NCI-H82 (cell line): Measurements from ENCODE around the gene SPG11.
A peak's percentile ranks its signal among the peaks of the same experiment; 100 is the strongest.
"Not testable (repeated sequence)": the region's sequence is repeated elsewhere in the genome, so short reads cannot be mapped to it uniquely, and the experiment has no call there.

ENCODE experiments used
- DNase-seq: peaks from one replicate; lab custom pipeline; 2025; lab: John Stamatoyannopoulos, UW

SPG11 gene

DNA sequence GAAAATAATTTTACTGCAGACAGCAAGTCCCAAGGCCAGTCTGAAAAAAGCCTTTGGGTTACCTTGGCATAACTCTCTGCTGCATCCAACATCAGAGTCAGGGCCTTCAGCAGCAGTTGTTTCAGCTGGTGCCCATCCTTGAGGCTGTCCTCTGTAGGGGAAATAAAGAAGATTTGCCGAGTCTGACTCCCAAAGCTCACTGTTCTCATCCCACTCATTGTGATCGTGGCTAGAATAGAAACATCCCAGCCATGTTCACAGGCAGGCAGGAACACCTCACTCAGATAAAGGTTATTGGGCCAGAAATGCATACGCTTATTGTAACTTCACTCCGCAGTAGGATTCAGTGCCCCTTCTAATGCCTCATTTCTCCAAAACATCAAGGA lies 97.3 kb downstream of the SPG11 start:
- no peak for DNase-seq

- no peak for DNase-seq
These were observed 97.9 kb downstream of the SPG11 start for GRCh38 chr15:44565387-44566154.

- DNase-seq: not testable (repeated sequence)
These were observed 102.5 kb downstream of the SPG11 start for GRCh38 chr15:44560926-44561325.

DNA sequence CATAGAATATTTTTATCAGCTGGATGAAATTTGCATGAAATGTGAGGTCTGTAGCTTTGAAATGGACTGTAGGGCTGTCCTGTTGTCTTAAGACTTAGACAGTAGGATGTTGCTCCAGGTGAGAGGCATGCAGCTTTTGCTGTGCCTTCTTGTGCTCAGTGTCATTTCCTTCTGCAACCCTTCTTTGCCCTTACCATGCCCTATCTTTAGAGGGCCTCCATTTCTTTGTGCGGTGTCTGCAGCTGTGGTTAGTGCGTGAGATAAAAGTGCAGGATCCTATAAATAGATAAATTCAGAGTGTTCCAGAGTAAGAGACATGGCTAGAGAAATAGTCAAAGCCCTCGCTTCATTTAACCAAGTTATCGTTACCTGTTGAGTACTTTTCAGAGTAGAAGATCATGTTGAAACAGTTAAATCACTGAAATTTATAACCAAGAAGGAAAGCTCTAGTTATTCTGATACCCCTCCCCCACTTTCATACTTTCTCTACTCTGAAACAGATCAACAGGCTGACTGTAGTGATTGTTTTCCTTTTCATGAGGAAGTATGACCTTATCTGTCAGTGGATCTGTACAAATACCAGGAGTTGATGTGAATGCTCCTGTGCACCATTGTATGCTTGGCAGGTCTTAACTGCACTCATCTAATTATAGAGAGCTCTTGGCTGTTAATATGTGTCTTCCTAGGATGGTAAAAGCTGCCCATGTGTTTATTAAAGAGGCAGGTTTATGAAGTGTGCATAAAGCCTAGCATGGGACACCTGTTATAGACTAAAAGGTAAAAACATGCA lies 108.3 kb downstream of the SPG11 start:
- DNase-seq: no peak

DNA sequence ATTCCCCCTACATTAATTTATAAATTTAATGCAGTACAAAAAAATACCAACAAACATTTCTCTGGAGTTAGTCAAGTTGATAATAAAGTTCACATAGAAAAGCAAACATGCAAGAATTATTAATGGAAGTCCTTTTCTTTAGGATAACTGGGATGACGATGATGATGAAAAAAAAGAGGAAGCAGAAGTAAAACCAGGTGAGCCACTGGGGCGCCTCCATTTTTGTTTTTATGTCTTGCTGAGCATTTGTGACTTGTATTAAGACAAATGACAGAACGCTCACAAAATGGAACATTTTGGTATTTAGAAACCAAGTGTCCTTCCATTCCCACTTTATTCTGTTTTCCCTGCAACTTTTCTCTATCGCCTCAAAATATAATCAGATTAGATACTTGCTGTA lies 112.7 kb downstream of the SPG11 start:
- DNase-seq: no peak

DNA sequence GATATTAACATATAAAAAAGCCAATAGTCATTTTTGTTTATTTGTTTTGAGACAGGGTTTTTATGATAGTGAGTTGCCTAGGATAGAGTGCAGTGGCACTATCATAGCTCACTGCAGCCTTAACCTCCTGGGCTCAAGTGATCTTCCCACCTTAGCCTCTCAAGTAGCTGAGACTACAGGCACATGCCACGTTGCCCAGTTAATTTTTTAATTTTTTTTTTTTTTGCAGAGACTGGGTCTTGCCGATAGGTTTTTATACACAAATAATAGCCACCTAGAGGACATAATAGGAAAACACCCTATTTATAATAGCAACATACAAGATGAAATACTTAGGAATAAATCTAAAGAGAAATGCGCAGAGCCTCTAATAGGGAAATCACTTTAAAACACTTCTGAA lies 113.2 kb downstream of the SPG11 start:
- no peak for DNase-seq

GRCh38 chr15:44549152-44549551 lies 114.3 kb downstream of the SPG11 start:
- DNase-seq: not testable (repeated sequence)

DNA sequence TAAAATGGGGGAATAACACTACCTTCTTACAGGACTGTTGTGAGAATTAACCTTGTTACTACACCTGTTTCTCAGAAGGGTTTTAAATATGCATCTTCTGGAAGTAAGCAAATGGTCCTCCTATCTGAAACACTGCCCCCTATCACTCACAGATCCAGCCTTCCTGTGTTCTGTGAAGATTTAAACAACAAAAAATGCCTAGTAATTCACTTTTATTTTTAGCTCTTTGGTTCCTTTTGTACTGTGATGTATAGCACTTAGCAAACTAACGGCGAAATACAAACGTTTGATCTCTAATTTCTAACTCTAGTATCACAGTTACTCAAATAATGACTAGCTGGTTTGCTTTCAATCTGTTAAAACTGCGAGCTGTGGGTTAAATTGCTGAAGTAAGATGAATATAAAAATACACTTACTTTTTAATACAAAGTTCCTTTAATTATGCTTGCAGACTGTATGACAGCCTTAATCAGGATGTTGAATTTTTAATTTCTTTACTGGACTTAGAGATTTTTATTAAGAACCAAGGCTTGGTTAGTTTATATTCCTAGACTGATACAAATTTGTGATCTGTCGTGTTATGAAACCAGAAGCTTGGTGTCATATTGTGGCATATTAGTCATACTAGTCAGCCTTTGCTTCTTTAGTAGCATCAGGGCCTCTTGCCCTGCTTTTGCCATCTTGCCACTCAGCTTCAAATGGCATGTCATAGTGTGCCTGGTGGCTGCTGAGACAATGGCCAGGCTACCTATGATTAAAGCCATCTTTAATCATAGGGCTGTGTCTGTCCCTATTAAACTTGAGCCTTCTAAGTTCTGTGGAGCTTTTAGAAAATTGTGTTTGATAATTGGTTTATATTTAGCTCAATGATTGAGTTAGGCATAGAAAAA lies 117.3 kb downstream of the SPG11 start:
- DNase-seq: no peak

- DNase-seq: not testable (repeated sequence)
These were observed 118.7 kb downstream of the SPG11 start for GRCh38 chr15:44544745-44545144.

GRCh38 chr15:44542596-44542995 lies 120.9 kb downstream of the SPG11 start:
- no peak for DNase-seq

- no peak for DNase-seq
These were observed 122.0 kb downstream of the SPG11 start for GRCh38 chr15:44541282-44541958.

DNA sequence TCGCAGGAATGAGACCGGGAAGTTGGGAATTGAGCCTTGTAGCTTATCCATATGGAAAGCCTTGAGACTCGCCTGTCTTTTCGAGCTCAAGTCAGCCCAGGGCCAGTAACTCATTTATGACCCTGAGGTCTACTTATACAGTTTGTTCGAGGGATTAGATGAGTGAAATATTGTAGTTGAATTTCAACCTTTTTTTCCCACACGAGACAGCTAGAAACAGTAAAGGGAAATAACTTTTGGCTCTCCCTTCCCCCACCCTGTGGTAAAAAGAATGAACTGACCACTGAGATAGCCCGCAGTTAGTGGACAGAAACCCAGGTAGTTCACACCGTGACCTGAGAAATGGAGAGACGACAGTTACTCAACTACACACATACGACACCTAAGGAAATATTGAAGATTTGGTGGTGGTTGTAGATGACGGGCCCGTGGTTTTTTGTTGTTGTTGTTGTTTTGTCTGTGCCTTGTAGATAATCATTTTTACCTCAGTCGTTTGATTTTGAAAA lies 125.7 kb downstream of the SPG11 start:
- peak; percentile 39 for DNase-seq

GRCh38 chr15:44536962-44537734 lies 126.3 kb downstream of the SPG11 start, which contains the start of gene EIF3J:
EIF3J (plus strand) TSS chr15:44537147; CDS start chr15:44537195, 48 bp downstream.
- peak; percentile 96 for DNase-seq

GRCh38 chr15:44536302-44536961 lies 127.0 kb downstream of the SPG11 start:
- DNase-seq: no peak

DNA sequence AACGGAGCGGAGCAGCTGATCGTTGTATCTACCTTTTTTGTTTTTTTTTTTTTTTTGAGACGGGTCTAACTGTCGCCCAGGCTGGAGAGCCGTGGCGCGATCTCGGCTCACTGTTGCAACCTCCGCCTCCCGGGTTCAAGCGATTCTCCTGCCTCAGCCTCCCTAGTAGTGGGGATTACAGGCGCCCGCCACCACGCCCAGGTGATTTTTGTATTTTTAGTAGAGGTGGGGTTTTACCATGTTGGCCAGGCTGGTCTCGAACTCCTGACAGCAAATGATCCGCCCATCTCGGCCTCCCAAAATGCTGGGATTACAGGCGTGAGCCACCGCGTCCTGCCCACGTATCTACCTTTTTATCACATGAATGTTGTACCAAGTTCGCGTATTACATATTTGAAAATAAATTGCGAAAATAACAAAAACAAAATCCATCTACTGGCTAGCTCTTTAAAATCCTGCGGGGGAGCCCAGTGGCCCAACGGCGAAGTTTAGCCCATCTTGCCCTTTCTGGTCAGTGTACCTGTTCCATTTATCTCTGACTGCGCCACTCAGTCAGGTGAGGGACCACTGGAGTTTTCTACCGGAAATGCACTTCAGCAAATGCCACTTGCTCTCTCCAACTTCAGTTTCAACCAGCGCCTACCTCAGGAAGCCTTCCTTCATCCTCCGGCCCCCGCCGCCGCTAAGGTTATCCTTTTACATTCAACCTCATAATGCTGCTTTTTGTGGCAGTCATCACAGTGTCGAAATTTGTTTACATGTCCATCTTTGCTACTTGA lies 127.8 kb downstream of the SPG11 start:
- DNase-seq: peak; percentile 63

- DNase-seq: no peak
These were observed 128.4 kb downstream of the SPG11 start for GRCh38 chr15:44535092-44535491.

DNA sequence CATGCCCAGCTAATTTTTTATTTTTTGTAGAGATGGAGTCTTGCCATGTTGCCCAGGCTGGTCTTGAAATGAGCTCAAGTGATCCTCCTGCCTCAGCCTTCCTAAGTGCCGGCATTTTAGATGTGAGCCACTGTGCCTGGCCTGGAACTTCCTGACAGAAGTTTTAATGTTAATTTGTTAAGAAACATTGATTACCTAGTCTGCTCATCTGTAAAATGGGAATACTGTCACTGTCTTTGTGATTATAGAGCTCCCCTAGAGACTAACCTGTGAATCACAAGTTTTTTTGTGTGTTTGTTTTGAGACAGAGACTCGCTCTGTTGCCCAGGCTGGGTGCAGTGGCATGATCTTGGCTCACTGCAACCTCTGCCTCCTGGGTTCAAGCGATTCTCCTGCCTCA lies 130.8 kb downstream of the SPG11 start:
- peak; percentile 10 for DNase-seq

DNA sequence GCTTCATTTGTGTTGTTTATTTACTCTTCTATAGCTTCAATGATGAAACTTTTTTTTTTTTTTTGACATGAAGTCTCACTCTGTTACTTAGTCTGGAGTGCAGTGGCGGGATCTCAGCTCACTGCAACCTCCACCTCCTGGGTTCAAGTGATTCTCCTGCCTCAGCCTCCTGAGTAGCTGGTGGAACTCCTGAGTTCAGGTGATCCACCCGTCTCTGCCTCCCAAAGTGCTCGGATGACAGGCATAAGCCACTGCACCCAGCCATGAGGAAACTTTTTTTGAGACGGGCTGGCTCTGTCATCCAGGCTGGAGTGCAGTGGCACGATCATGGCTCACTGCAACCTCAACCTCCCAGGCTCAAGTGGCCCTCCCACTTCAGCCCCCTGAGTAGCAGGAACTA lies 131.2 kb downstream of the SPG11 start:
- DNase-seq: not testable (repeated sequence)

DNA sequence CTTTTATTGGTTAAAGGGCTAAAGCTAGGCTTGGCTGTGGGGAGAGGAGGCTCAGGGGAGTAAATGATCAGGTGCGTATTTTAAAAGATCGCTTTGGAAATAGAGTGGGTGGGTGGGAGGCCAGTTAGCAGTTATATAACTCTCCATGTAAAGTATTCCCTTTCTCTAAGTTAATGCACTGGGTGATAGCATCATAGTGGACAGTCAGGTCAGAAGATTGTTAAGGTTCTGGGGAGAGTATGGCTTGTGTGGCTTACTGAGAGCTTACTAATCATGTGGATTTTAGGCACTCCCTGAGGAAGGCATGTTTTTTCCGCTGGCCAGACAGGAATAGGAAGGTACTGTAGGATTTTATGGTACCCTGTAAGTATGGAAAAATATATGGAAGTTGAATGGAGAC lies 132.8 kb downstream of the SPG11 start:
- peak; percentile 32 for DNase-seq
